Measurements from ENCODE around the gene SECISBP2L. TPM values are rescaled to one million over a fixed set of nuclear protein-coding genes. Genes with fewer than 3 reads are reported as not detected.

SECISBP2L gene
- total RNA-seq, 4 donors from 2014 or later, result 23.7 to 27.5 (median 24.5) TPM

DNA sequence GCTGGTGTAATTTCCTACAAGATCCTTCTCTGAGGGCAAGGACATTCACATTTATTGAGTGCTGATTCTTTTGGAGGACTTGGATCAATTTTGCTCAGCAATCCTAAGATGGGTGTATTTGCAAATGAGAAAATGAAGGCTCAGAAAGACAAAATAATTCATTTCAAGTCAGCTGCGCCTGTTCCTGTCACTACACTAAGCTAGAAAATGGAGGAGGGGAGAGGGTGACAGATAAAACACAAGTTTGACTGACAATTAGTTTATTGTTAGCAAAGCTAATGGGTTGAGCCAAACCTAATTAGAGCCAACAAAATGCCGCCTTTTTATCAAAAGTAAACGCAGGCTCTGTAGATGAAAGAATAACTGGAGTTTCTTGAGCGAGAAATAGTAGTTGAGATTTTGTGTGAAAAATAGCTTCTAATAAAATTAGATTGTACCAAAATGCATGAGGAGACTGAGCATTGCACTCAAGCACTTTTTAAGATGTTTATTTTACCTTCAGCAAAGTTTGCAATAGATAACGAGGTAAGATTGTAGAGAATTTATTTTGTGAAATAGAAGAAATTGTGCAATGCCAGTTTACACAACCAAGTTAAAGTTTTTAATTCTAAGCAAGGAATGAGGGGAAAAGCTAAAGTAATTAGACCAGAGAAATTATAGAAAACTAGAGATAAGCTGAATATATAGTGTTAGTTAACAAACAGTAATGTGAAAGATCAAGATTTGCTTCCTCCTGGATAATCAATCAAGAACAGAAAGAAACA is 39.6 kb upstream of the SECISBP2L start:
- Histone ChIP-seq H3K36me3 (no peaks in the 10 kb centered on the region), H3K27ac (no peak overlapping the region), H3K9me3 (no peaks in the 10 kb centered on the region), H3K4me1 (no peaks in the 10 kb centered on the region), H3K4me3 (no peak overlapping the region), H3K27me3 (no peaks in the 10 kb centered on the region)
- intact Hi-C loops (cut with DNase I; ENCODE audit: low total_unique reads) (no loop called here), in situ Hi-C loops (cut with MboI; ENCODE audit: low sequenced_read_pairs in 4 of 4) (no loop called here)
- TF ChIP-seq, protein P1, sequence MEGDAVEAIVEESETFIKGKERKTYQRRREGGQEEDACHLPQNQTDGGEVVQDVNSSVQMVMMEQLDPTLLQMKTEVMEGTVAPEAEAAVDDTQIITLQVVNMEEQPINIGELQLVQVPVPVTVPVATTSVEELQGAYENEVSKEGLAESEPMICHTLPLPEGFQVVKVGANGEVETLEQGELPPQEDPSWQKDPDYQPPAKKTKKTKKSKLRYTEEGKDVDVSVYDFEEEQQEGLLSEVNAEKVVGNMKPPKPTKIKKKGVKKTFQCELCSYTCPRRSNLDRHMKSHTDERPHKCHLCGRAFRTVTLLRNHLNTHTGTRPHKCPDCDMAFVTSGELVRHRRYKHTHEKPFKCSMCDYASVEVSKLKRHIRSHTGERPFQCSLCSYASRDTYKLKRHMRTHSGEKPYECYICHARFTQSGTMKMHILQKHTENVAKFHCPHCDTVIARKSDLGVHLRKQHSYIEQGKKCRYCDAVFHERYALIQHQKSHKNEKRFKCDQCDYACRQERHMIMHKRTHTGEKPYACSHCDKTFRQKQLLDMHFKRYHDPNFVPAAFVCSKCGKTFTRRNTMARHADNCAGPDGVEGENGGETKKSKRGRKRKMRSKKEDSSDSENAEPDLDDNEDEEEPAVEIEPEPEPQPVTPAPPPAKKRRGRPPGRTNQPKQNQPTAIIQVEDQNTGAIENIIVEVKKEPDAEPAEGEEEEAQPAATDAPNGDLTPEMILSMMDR (IDR thresholded peaks at IDR 0.05 in 4 of 5, conservative IDR thresholded peaks at IDR 0.05 in 1 of 5), result no peak
- TF ChIP-seq POLR2A (IDR thresholded peaks at IDR 0.05), result no peak
- DNase-seq (no peak), ATAC-seq (no peak)

DNA sequence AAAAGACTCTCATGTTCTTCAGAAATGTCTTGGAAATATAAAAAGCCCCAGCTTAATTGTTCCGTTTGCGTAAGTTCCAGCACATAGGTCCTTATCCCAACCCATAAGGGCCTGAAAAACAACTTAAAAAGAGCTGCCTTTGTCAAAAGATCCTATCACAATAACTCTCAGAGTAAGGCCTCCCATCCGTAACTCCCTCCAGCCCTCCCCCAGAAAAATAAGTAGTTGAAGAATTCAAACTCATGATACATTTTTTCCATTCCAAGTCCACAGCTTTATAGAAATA is 38.0 kb upstream of the SECISBP2L start:
- in situ Hi-C loops (cut with MboI; ENCODE audit: low sequenced_read_pairs in 4 of 4) (no loop called here), intact Hi-C loops (cut with DNase I; ENCODE audit: low total_unique reads) (no loop called here)
- Histone ChIP-seq H3K4me1 (no peaks in the 10 kb centered on the region), H3K27ac (no peak overlapping the region), H3K9me3 (no peaks in the 10 kb centered on the region), H3K4me3 (no peak overlapping the region), H3K27me3 (no peaks in the 10 kb centered on the region), H3K36me3 (no peaks in the 10 kb centered on the region)
- DNase-seq (no peak), ATAC-seq (no peak)
- no peak for TF ChIP-seq POLR2A (IDR thresholded peaks at IDR 0.05)
- TF ChIP-seq, protein P1 (IDR thresholded peaks at IDR 0.05 in 4 of 5, conservative IDR thresholded peaks at IDR 0.05 in 1 of 5), result no peak

DNA sequence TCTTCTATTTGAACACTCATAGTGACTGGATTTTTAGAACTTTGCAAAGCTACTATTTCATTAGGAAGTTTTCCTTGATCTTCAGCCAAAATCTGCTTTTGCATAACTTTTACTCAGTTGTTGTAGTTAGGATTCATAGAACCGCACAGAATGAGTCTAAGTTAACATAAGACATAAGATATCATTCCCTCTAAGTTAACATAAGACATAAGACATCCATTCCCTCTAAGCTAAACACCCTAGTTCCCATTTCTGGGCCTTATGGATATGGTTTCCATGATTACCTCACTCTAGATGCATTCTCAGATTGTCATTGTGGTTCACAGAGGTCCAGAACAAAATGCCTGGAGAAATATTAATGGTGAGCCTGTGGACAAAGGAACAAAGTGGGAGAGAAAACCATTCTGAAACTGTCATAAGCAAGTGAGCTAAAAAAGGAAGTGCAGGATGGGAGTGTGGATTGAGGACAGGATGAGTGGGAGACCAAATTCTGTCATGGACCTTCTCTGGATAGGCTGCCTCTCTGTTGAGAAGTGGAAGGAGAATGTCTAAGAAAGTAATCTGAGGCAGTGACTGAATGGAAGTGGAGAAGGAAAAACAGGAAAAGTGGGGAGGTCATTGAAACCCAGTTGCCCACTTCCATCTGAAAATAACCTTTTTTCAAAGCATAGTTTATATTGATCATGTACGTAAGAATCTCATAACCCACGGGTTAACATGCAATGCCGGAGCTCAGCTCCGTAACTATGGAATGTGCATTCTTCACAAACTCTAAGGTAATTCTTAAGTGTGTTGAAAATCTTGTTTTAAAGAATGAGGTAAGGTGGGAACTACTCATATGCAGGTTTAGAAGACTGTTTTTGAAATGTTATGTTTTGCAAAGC is 37.4 kb upstream of the SECISBP2L start:
- in situ Hi-C loops (cut with MboI; ENCODE audit: low sequenced_read_pairs in 4 of 4) (no loop called here), intact Hi-C loops (cut with DNase I; ENCODE audit: low total_unique reads) (no loop called here)
- Histone ChIP-seq H3K27me3 (no peaks in the 10 kb centered on the region), H3K4me3 (no peak overlapping the region), H3K9me3 (no peaks in the 10 kb centered on the region), H3K27ac (no peak overlapping the region), H3K4me1 (no peaks in the 10 kb centered on the region), H3K36me3 (no peaks in the 10 kb centered on the region)
- ATAC-seq, result no peak
- no peak for DNase-seq
- no peak for TF ChIP-seq POLR2A (IDR thresholded peaks at IDR 0.05)
- TF ChIP-seq, protein P1 (IDR thresholded peaks at IDR 0.05 in 4 of 5, conservative IDR thresholded peaks at IDR 0.05 in 1 of 5), result no peak

DNA sequence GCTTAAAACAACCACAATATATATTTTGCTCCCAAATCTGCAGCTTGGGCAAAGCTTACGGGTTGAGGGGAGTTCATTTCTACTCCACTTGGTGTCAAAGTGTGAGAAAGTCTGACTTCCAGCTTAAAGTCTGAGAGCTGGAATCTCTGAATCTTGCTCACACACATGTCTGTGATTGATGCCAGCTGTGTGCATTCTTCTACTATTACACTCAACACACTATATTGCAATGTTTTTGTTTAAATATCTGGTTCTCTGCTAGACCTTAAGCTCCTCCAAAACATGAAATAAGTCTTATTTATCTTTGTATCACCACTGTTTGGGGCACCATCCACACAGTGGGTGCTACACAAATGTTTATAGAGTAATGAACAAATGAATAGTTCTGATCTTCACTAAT is 36.7 kb upstream of the SECISBP2L start:
- Histone ChIP-seq H3K4me3 (no peak overlapping the region), H3K9me3 (no peaks in the 10 kb centered on the region), H3K27ac (no peak overlapping the region), H3K4me1 (no peaks in the 10 kb centered on the region), H3K36me3 (no peaks in the 10 kb centered on the region), H3K27me3 (no peaks in the 10 kb centered on the region)
- DNase-seq (no peak), ATAC-seq (no peak)
- TF ChIP-seq POLR2A (IDR thresholded peaks at IDR 0.05), result no peak
- TF ChIP-seq, protein P1 (IDR thresholded peaks at IDR 0.05 in 4 of 5, conservative IDR thresholded peaks at IDR 0.05 in 1 of 5), result no peak
- in situ Hi-C loops (cut with MboI; ENCODE audit: low sequenced_read_pairs in 4 of 4), result no loop called here
- intact Hi-C loops (cut with DNase I; ENCODE audit: low total_unique reads), result no loop called here

Measured in gastrocnemius medialis (tissue), 4 donors.